ENCODE results near the gene CCL16.

GRCh38 chr17:35968520-35969054, 12.7 kb downstream of the CCL16 start:
- TF ChIP-seq CTCF (IDR thresholded peaks at IDR 0.05; ENCODE audit: poor library complexity, severe bottlenecking), result no peak
- TF ChIP-seq TAF1 (IDR thresholded peaks at IDR 0.05; ENCODE audit: low read depth), result no peak
- TF ChIP-seq EZH2 (IDR thresholded peaks at IDR 0.05; ENCODE audit: borderline replicate concordance, insufficient read depth, low read length, poor library complexity, severe bottlenecking), result no peak
- no peak for TF ChIP-seq SMC3 (conservative IDR thresholded peaks at IDR 0.05; ENCODE audit: poor library complexity)
- TF ChIP-seq MXI1 (conservative IDR thresholded peaks at IDR 0.05; ENCODE audit: poor library complexity, severe bottlenecking), result no peak
